PC-3 (cell line): ENCODE data around the gene KRT75.

ENCODE experiments used
- CTCF ChIP-seq: fragments of 300-600 bp; sonication (generic); conservative IDR thresholded peaks from 2 replicates; pipeline ENCODE4 v1.5.1; 2017; ENCODE audit warnings: antibody characterized with exemption, low read depth, mild to moderate bottlenecking, low read length
- EZH2 ChIP-seq: fragments of 300-600 bp; sonication (generic); IDR thresholded peaks from one replicate; pipeline ENCODE4 v1.6.1; 2017; ENCODE audit warnings: antibody characterized with exemption, mild to moderate bottlenecking, low read length; ENCODE audit not compliant: unreplicated experiment
- EZH2phosphoT487 ChIP-seq: fragments of 300-600 bp; sonication (generic); IDR thresholded peaks from 2 replicates; pipeline ENCODE4 v1.6.1; 2018; ENCODE audit warnings: mild to moderate bottlenecking, antibody characterized with exemption, low read length, borderline replicate concordance

GRCh38 chr12:52391618-52392002, 42.6 kb downstream of the KRT75 start:
- TF ChIP-seq EZH2 (no peak), CTCF (no peak), EZH2phosphoT487 (no peak)
